Natural killer cell treated with Interleukin-12 subunit alpha and Interleukin-12 subunit beta and Interleukin-15 and Interleukin-18, amount 100 ng/mL, for 72 hours (primary cell): Measurements from ENCODE around the gene IL9. TPM values are rescaled to one million over a fixed set of nuclear protein-coding genes. Genes with fewer than 3 reads are reported as not detected.

ENCODE experiments used
- ATAC-seq, 2 donors: fragments of 150-1000 bp; cut with Tn5 transposase in 1 of 2; sonication (Bioruptor Pico), chemical (Tn5 transposase) in 1 of 2; 2 replicates each; pipeline ENCODE4 v1.10.0; 2021
- DNase-seq: peaks from one replicate; pipeline ENCODE4 v3.0.0; 2022; ENCODE audit warnings: low spot score
- H3K27ac Mint-ChIP-seq, 2 donors: 1 replicate in 1 of 2; 2 replicates in 1 of 2; pipeline ENCODE4 v1.8.0; 2022; ENCODE audit warnings: mixed read lengths in 2 of 2, mild to moderate bottlenecking in 1 of 2, moderate library complexity in 1 of 2
- H3K27me3 Mint-ChIP-seq, 2 donors: 1 replicate in 1 of 2; 2 replicates in 1 of 2; pipeline ENCODE4 v1.8.0; 2022; ENCODE audit warnings: mixed read lengths in 2 of 2
- H3K36me3 Mint-ChIP-seq: one replicate; pipeline ENCODE4 v1.8.0; 2022; ENCODE audit warnings: mixed read lengths
- H3K4me1 Mint-ChIP-seq, 2 donors: 1 replicate in 1 of 2; 2 replicates in 1 of 2; pipeline ENCODE4 v1.8.0; 2022; ENCODE audit warnings: low read depth in 2 of 2, mixed read lengths in 2 of 2, mild to moderate bottlenecking in 1 of 2
- H3K4me3 Mint-ChIP-seq: one replicate; pipeline ENCODE4 v1.8.0; 2022; ENCODE audit warnings: mixed read lengths
- H3K9me3 Mint-ChIP-seq: 2 replicates; pipeline ENCODE4 v1.8.0; 2022; ENCODE audit warnings: mixed read lengths
- total RNA-seq, 2 donors: library from RNA; stranded (reverse); gene quantifications; one replicate each; pipeline ENCODE4 v1.2.3, GENCODE V29; 2022

IL9 gene
- total RNA-seq, 2 donors from 2014 or later: 0.52 to 3.0 TPM

- ATAC-seq (peak in 1 of 2 donors; percentile 31), DNase-seq (no peak)
- Mint-ChIP-seq H3K4me3 (peak overlapping the region; percentile 1), H3K36me3 (peaks cover 4% of the 10 kb centered on the region), H3K27me3 (peaks cover 48 to 81% of the 10 kb centered on the region in 2 donors), H3K4me1 (peaks cover 22 to 37% of the 10 kb centered on the region in 2 donors), H3K9me3 (peaks cover 8% of the 10 kb centered on the region), H3K27ac (no peak overlapping the region)
Measured at GRCh38 chr5:135913713-135914626, 18.3 kb upstream of the IL9 start.

DNA sequence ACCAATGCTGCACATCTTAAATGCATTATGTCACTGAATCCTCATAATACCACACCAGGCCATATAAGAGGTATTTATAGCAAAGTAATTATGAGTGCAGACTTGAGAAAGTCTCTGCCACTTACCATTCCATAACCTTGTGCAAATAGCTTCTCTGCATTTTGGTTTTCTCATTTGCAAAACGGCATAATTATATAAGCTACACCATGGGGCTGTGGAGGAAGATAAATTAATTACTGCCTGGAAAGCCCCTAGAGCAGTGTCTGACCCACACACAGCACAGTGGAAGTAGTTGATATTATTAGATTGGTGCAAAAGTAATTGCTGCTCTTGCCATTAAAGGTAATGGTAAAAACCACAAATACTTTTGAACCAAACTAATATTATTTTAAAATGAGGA, 9.5 kb upstream of the IL9 start:
- H3K36me3 Mint-ChIP-seq: no peaks in the 10 kb centered on the region
- H3K27me3 Mint-ChIP-seq: peaks cover 41 to 79% of the 10 kb centered on the region in 2 donors
- H3K27ac Mint-ChIP-seq: no peak overlapping the region
- no peak overlapping the region for H3K4me3 Mint-ChIP-seq
- ATAC-seq (no peak), DNase-seq (no peak)
- H3K4me1 Mint-ChIP-seq: no peaks in the 10 kb centered on the region
- no peaks in the 10 kb centered on the region for H3K9me3 Mint-ChIP-seq

DNA sequence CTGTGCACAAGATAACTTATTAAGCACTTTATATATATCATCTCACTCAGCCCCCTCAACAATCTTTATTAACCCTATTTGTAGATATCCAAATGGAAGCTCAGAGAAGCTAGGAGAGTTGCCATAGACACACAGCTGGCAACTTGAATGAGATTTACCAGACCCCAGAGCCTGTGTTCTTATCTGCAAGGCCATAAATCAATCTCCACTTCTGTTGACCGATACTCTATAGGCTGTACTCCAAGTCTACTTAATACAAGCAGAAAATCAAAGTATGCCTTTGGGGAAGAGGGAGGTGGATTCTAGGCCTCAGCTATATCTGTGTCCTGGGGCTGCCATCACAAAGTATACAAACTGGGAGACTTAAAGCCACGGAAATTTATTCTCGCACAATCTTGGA, 6.0 kb upstream of the IL9 start:
- DNase-seq (no peak), ATAC-seq (no peak)
- H3K9me3 Mint-ChIP-seq: no peaks in the 10 kb centered on the region
- no peak overlapping the region for H3K27ac Mint-ChIP-seq
- no peaks in the 10 kb centered on the region for H3K4me1 Mint-ChIP-seq
- no peak overlapping the region for H3K4me3 Mint-ChIP-seq
- peaks cover 34 to 75% of the 10 kb centered on the region in 2 donors for H3K27me3 Mint-ChIP-seq
- no peaks in the 10 kb centered on the region for H3K36me3 Mint-ChIP-seq

DNA sequence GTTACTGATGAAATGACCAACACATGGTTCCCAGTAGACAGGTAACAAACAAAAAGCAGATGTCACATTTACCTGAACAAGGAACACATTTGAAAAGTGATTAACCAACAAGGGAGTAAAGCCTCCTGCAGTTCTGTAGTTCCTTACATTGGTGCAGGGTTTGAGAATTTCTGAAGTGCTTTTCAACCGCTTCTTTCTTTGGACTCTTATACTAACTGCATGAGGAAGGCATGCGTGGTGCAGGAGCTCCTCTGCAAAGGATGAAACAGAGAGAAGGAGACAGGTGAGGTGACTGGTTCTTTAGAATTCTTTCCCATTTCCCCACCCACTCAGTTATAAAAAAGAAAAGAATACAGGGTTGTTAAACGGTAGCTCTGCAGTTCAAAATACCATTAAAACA, 4.6 kb upstream of the IL9 start:
- Mint-ChIP-seq H3K4me1 (no peaks in the 10 kb centered on the region), H3K27me3 (peaks cover 37 to 75% of the 10 kb centered on the region in 2 donors), H3K27ac (no peak overlapping the region), H3K4me3 (no peak overlapping the region), H3K9me3 (no peaks in the 10 kb centered on the region), H3K36me3 (no peaks in the 10 kb centered on the region)
- ATAC-seq (no peak), DNase-seq (no peak)

DNA sequence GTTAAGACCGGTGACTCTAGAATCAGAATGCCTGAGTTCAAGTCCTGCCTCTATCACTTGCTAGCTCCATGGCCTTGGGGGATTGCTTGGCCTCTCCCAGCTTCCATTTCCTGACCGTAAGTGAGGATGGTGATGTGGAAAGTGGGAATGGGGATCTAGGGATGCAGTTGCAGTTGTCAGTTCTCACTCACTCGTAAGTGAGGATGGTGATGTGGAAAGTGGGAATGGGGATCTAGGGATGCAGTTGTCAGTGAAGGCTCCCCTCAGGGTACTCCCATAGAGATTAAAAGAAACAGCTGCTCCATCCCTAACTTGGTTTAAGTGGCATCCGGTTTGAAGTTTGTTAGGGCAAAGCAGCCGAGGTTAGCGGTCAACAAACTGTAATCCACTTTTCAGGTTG, 3.0 kb upstream of the IL9 start:
- Mint-ChIP-seq H3K4me1 (no peaks in the 10 kb centered on the region), H3K36me3 (no peaks in the 10 kb centered on the region), H3K9me3 (no peaks in the 10 kb centered on the region)

GRCh38 chr5:135894789-135895188, 852 bp downstream of the IL9 start:
- Mint-ChIP-seq H3K27ac (no peak overlapping the region), H3K4me3 (no peak overlapping the region), H3K27me3 (peaks cover 27 to 67% of the 10 kb centered on the region in 2 donors), H3K9me3 (no peaks in the 10 kb centered on the region), H3K4me1 (peaks cover 4 to 8% of the 10 kb centered on the region in 2 donors), H3K36me3 (no peaks in the 10 kb centered on the region)
- ATAC-seq (no peak), DNase-seq (no peak)

More for the DNA sequence above, 3.0 kb upstream of the IL9 start:
- H3K27ac Mint-ChIP-seq: no peak overlapping the region
- no peak overlapping the region for H3K4me3 Mint-ChIP-seq
- no peak for DNase-seq
- no peak for ATAC-seq
- peaks cover 36 to 71% of the 10 kb centered on the region in 2 donors for H3K27me3 Mint-ChIP-seq

- no peak overlapping the region for H3K4me3 Mint-ChIP-seq
Measured at GRCh38 chr5:135894276-135894675, 1.4 kb downstream of the IL9 start.

GRCh38 chr5:135891791-135892190, 3.9 kb downstream of the IL9 start:
- Mint-ChIP-seq H3K4me3 (no peak overlapping the region), H3K27ac (no peak overlapping the region), H3K36me3 (no peaks in the 10 kb centered on the region), H3K4me1 (peaks cover 8 to 9% of the 10 kb centered on the region in 2 donors), H3K27me3 (peaks cover 26 to 54% of the 10 kb centered on the region in 2 donors), H3K9me3 (no peaks in the 10 kb centered on the region)
- no peak for ATAC-seq
- DNase-seq: no peak

More at GRCh38 chr5:135894276-135894675, 1.4 kb downstream of the IL9 start:
- Mint-ChIP-seq H3K27me3 (peaks cover 28 to 69% of the 10 kb centered on the region in 2 donors), H3K36me3 (no peaks in the 10 kb centered on the region), H3K27ac (no peak overlapping the region), H3K4me1 (peaks cover 4 to 8% of the 10 kb centered on the region in 2 donors), H3K9me3 (no peaks in the 10 kb centered on the region)
- DNase-seq: no peak
- ATAC-seq: no peak

- Mint-ChIP-seq H3K27ac (no peak overlapping the region), H3K4me1 (peaks cover 8 to 9% of the 10 kb centered on the region in 2 donors), H3K4me3 (no peak overlapping the region), H3K36me3 (no peaks in the 10 kb centered on the region), H3K9me3 (no peaks in the 10 kb centered on the region), H3K27me3 (peaks cover 26 to 51% of the 10 kb centered on the region in 2 donors)
- ATAC-seq (no peak), DNase-seq (no peak)
Measured at GRCh38 chr5:135891268-135891667, 4.4 kb downstream of the IL9 start.

- Mint-ChIP-seq H3K9me3 (no peaks in the 10 kb centered on the region), H3K4me3 (no peak overlapping the region), H3K4me1 (peaks cover 8 to 9% of the 10 kb centered on the region in 2 donors), H3K27ac (no peak overlapping the region), H3K27me3 (peaks cover 23 to 47% of the 10 kb centered on the region in 2 donors), H3K36me3 (no peaks in the 10 kb centered on the region)
- peak; percentile 71 to 89 for ATAC-seq
- no peak for DNase-seq
Measured at GRCh38 chr5:135890867-135891266, 4.8 kb downstream of the IL9 start.

DNA sequence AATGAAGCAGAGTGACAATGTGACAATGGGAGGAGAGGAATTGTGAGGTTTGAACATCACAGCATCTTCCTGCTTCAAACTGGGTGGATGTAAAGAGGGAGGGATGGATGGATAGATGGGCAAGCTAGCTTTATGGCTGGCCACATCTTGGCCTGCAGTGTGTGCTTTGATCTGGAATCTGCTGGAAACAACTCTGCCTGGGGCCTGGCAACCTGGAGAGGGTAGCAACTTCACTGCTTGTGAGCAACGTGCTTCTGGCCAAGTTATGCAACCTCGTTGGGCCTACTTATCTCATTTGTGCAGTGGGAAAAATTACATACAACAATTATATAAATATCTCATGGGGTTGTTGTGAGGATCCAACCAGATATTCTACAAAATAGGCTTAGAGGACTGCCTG, 5.3 kb downstream of the IL9 start:
- Mint-ChIP-seq H3K27ac (no peak overlapping the region), H3K4me3 (no peak overlapping the region), H3K4me1 (peaks cover 8 to 9% of the 10 kb centered on the region in 2 donors), H3K27me3 (peaks cover 22 to 47% of the 10 kb centered on the region in 2 donors), H3K9me3 (no peaks in the 10 kb centered on the region), H3K36me3 (no peaks in the 10 kb centered on the region)
- ATAC-seq: no peak
- DNase-seq: no peak

DNA sequence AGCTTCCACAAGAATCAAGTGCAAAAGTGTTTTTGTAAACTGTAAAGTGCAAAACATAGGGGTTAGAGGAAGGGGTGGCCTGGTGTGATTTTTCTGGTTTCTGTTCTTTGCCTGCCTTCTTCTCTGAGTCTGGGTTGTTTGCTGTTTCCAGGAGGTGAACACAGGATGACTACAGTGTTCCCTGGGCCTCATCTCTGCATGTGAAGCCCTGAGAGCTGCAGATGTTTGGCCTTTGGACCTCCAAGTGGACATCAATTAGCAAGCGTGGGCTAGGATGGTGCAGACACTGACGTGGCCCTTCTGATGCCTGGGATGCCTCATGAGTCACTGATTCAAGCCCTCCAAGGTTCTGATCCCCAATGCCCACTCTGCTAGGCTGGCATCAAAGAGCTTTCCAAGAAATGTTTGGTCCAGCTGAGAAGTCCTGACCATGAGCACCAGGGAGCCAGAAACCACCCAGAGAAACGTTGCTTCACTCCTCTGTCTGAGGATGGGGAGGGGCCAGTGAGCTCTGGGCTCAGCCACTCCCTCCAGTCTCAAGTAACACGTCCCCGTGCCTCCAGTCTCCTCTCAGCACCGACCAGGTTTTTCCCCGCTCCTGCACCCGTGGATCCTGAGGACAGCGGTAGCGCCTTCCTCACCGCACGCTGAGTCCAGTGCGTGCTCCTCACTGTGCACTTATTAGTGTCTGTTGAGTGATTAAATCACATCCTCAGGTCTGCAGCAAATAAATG, 7.6 kb downstream of the IL9 start:
- no peak for ATAC-seq
- Mint-ChIP-seq H3K27me3 (peaks cover 26 to 46% of the 10 kb centered on the region in 2 donors), H3K27ac (no peak overlapping the region), H3K4me3 (no peak overlapping the region), H3K36me3 (no peaks in the 10 kb centered on the region), H3K4me1 (peaks cover 8 to 9% of the 10 kb centered on the region in 2 donors), H3K9me3 (no peaks in the 10 kb centered on the region)
- DNase-seq: no peak

DNA sequence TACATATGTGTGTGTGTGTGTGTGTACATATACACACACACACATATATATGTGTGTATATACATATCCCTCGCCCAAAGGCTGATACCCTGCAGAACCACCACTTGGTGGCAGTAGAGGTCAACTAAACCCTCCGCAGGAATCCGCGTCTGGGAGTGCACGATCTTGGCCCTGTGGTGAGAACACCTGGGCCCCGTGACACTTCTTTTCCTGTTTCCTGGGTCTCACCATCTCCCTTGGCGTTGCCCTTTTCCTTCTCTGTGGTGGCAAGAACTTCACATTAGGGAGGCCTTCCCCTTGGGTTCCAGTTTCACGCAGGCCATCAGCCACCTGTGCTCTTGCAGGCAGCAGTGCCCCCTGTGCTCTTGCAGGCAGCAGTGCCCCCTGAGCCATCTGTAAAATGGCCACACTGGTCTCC, 8.2 kb downstream of the IL9 start:
- no peak for DNase-seq
- peak; percentile 77 to 80 for ATAC-seq
- H3K4me3 Mint-ChIP-seq: no peak overlapping the region
- no peaks in the 10 kb centered on the region for H3K9me3 Mint-ChIP-seq
- no peak overlapping the region for H3K27ac Mint-ChIP-seq
- H3K36me3 Mint-ChIP-seq: no peaks in the 10 kb centered on the region
- peaks cover 29 to 46% of the 10 kb centered on the region in 2 donors for H3K27me3 Mint-ChIP-seq
- peaks cover 8 to 9% of the 10 kb centered on the region in 2 donors for H3K4me1 Mint-ChIP-seq

DNA sequence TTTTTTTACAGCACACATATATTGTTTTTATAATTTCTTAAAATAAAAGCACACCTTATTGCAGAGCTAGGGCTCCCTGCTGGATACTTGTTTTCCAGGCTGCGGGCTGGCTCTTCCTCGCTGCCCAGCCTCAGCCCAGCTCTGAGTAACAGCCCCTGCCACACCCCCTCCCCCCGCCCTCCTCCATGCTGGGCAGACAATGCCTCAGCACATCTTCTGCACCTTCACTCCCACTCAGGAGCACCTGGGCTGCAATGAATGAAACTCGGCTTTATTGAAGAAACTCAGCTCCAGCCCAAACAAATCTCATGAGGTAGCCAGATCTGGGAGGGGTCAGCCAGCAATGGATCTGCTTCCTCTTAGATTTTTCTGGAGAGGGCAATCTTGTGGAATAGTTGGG, 9.5 kb downstream of the IL9 start:
- no peak for ATAC-seq
- DNase-seq: no peak
- Mint-ChIP-seq H3K36me3 (no peaks in the 10 kb centered on the region), H3K4me1 (peaks cover 5 to 9% of the 10 kb centered on the region in 2 donors), H3K9me3 (no peaks in the 10 kb centered on the region), H3K27ac (no peak overlapping the region), H3K4me3 (no peak overlapping the region), H3K27me3 (peaks cover 29 to 41% of the 10 kb centered on the region in 2 donors)
